GM19455 (cell line): ENCODE measurements around the gene ZNF423.

Source experiments
- ATAC-seq: cut with Tn5 transposase; IDR thresholded peaks from one replicate; pipeline ENCODE4 v1.9.1; 2021; ENCODE audit not compliant: unreplicated experiment

The ZNF423 gene

DNA sequence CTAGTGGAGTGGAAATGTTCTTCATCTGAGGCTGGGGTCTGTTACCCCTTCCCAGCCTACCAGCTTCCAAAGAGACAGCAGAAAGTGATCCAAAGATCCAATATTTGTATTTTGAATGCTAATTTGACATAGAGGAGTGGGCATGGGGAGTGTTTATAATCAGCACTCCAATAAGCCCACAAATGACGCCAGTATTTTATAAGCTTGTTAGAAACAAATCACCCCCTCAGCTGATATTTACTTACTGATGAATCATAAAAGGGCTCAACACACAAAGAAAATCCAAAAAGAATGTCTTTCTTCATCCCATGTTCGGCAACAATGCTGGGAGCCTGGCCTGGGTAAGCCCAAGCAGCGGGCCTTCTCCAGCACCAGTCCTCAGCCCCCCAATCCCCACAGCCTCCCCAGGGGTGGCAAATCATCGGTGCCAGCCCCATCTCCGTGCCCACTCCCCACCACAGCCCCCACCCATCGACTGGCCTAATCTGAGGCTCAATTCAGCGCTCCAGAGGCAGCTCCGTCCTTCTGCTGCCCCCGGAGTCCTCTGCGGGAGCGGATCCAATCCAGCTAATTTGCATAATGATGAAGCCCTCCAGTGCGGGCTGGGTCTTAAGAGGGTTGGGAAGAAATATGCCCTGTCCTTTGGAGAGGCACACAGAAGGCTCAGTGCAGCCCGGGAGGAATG, 312.8 kb downstream of the ZNF423 start:
- no peak for ATAC-seq

GRCh38 chr16:49542391-49542891, 313.5 kb downstream of the ZNF423 start:
- no peak for ATAC-seq

DNA sequence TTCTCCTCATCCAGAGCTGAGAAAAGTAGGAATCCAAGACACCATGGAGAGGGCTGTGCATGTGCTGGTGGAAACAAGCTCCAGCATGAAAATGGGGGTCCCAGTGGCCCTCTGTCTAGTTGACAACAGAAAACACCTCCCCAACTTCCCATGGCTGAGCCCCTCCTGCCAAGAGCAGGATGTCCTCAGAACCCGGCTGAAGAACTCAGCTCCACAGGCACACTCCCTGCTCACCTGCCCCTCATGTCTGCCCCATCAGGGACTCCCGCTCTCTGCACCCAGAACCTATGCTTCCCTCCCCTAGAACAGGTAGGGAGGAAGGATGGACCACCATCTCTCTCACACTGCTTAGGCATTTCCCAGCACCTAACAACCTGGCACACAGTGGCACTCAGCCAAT, 315.1 kb downstream of the ZNF423 start:
- no peak for ATAC-seq

DNA sequence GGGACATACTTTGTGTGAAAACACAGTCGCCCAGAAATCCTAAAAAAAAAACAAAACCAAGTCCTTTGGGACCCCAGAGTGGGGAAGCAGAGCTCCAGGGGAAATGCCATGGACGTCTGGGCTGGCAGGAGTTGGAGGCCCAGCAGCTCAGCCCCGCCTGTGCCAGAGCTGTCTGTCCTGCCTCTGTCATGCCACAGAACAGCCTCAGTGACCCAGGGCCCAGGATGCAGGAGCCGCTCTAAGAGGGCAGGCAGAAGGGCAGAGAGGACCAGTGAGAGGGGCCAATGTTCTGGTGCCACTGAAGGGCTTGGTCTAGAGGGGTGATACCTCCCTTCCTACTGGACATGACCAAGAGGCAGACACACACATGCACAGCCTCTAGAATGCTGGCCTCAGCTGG, 316.2 kb downstream of the ZNF423 start:
- no peak for ATAC-seq

GRCh38 chr16:49537924-49538459, 317.9 kb downstream of the ZNF423 start:
- ATAC-seq: no peak

DNA sequence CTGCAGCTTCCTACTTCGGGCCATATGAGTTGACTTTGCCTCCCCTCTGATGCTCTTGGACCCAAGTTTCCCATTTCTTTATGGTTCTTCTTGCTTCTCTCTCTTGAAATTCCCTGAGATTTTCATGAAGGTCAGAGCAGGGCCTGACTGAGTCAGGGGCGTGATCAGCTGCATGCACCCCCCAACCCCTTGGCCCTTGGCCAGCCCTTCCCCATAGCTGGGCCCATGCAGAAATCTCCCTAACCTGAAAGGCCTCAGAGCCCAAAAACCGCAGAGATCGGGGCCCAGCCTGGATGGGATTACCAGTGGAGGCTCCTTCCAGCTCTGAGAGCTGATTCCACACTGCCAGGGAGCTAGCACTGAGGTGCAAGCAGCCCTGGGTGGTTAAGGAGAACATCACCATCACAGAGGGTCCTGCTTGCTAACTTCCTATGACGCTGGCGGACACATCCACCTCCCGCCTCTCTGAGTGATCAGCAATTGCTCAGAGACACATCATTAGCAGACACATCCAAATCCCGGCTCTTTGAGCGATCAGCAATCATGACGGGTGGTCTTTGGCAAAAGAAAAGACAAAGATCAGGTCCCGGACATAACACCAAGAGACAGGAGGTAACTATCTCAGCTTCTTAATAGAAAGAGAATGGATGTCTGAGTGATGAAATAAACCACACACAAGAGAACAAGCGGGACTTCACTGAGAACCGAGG, 320.9 kb downstream of the ZNF423 start:
- no peak for ATAC-seq

DNA sequence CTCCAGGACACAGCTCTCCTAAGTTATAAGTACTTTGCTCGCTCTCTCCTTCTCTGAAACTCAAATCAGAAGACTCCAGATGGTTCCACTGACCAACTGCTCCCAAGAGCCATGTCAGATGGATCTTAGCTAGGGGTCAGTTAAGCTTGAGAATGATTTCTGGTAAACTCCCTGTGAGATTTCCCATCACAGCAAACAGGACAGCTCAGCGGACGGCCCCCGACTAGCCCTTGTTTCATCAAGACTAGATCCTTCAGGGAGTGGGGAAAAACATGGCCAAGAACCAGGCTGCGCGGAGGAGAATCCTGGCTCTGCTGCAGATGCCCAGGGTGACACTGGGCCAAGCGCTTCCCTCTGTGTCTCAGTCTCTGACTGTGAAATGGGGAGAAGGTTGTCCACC, 322.5 kb downstream of the ZNF423 start:
- ATAC-seq: no peak

- ATAC-seq: no peak
Observed at GRCh38 chr16:49532873-49533272, 323.0 kb downstream of the ZNF423 start.

DNA sequence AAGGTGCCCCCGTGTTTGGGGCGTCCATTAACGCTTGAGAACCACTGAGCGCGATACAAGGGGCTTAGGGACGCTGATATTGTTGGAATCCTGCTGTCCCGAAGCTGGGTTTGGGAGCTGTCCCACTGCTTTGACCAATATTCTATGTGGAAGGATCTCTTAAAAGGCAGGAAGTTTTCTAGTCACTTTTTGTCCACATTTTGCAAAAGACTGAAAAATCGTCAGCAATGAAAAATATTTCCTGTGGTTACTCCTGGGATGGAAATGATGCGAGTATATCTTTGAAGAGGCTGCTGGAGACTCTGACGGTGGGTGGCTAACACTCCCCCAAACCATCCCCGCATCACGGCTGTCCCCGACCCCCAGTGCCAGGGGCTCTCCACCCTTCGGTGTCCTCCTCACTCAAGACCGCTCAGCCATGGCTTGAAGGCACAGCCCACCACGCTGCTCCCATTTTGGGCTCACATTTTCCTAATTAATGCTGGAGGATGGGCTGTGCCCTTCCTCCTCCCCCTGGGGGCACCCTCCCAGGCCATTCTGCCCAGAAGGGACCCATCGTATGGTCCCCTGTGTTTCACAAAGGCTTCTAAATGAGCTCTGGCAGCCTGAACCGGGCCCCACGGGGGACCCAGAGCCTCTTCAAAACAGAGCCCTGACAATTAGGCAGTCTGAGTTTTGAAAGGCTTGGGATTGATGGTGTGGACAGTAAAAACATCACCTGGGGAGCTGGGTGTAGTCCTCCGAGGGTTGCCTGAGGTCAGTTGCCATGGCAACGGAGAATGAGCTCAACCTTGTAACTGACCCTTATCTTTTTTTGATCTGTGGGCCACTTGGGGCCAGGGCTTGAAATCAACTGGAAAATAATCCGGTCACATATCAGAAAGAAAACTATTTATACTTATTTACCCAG, 323.7 kb downstream of the ZNF423 start:
- ATAC-seq: no peak

DNA sequence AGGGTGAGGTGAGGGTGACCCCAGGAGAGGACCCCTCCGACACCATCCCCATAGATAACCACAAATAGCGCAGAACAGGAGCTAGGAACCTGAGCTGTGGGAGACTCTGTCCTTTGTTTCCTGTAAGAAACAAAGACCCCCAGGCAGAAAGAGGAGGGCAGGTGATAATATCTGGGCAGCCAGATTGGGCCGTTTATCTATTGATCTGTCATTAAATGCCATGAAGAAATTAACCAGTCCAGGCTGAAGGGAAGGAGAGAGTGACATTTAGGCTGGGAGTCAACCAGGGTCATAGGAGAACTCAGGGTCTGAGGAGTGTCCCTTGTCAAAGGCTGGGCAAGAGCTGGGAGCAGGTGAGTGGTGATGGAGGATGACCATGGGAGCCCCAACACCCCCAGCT, 324.5 kb downstream of the ZNF423 start:
- no peak for ATAC-seq

DNA sequence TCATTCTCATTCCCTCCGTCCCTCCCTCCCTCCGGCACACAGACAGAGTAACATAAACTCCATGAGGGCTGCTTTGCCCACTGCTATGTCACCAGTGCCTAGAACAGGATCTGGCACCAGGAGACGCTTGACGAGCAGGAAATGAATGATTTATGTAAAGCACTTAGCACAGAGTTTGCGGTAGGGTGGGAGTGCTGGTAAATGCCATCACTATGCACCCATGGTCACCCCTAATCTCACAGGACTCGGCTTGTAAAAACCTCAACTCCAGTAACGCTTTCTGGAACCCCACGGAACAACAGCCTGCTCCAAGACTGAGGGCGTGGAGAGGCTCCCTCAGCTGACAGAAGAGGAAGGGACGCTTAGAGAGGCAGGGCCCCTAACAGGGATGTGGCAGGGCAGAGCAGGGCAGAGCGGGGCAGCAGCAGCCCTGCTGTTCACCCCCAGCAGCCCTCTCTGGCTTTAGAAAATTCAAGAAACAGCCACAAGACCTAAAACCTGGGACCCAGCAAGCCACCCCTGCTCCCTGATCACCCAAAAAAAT, 325.4 kb downstream of the ZNF423 start:
- ATAC-seq: no peak

DNA sequence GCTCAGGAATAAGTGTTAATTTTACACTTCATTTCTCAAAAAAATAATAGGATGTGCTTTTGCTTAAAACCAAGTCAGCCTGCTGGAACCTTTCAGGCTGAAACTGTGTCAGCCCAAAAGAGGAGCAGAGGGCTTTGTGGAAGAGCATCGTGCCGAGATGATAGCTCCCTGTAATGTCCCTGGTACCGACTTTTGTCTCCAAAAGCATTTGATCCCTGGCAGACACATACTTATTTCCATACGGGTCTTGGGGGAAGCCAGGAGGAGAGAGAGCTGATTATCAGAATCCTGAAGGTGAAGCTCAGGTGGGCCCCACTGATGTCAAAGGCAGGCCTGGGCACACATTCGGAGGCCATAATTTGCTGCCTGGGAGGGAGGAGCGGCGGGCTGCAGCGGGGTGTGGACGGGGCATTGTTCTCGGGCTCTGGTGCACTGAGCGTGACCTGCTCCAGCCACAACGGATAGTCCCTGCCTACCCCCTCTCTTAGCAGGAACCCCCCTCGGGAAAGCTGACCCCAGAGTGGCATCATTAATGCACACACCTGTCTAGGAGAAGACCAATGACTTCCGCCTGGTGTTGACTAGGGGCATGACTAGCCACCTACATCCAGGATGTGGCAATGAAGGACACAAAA, 326.4 kb downstream of the ZNF423 start:
- no peak for ATAC-seq

DNA sequence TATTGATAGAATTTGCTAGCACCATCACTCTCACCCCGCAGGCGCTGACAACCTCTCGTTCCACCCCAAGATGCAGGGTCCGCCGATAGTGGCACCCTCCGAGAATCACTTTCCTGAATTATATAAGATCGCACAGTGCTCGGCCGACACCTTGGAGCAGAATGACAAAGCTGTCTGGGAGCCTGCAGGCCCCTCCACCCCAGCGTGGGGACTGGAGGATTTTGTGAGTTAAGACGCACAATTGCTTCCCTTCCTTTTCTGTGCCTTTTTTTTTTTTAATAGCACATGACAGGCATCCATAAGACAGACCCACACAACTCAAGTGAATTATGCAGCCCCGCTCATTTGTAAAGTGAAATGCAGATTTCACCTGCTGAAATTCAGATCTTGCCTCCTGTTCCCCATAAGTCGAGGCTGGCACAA, 327.0 kb downstream of the ZNF423 start:
- no peak for ATAC-seq

- no peak for ATAC-seq
Observed at GRCh38 chr16:49528060-49528865, 327.6 kb downstream of the ZNF423 start.

GRCh38 chr16:49527611-49528010, 328.3 kb downstream of the ZNF423 start:
- no peak for ATAC-seq

- ATAC-seq: no peak
Observed at GRCh38 chr16:49526860-49527365, 329.0 kb downstream of the ZNF423 start.

- no peak for ATAC-seq
Observed at GRCh38 chr16:49524947-49525315, 331.0 kb downstream of the ZNF423 start.

- ATAC-seq: no peak
Observed at GRCh38 chr16:49524216-49524946, 331.5 kb downstream of the ZNF423 start.
